C4-2B (cell line): ENCODE data around the gene PLEKHM2.

Source experiments
- ZFX ChIP-seq: fragments of 450-650 bp; IDR thresholded peaks from 2 replicates; pipeline ENCODE4 v1.6.1; 2017
- TF ChIP-seq, protein P1 (sequence below): fragments of 450-650 bp; conservative IDR thresholded peaks from 2 replicates; pipeline ENCODE4 v1.5.1; 2017; ENCODE audit warnings: mild to moderate bottlenecking

DNA sequence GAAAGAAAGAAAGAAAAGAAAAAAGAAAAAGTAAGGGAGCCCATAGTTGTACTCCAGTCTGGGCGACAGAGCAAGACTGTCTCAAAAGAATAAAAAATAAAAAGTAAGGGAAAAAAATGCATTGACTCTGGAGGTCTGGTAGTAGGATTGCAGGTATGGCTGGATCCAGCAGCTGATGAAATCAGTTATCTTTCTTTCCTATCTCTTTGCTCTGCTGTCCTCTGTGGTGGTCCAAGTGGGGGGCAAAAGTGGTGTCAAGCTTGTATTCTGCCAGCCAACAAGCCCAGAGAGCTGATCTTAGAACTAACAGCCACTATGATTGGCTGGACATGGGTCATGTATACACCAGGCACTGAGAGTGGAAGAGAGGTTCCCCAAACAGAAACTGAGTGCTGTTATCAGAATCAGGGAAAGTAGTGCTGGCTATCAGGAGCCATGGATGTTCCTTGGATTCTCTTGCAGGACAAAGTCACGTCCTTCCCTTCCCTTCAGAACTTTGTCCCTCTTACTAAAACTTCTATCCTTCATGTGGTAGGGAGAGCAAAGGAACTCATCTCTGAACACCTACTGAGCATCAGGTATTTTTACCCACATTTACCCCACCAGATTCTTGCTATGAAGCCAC, 71.0 kb downstream of the PLEKHM2 start:
- TF ChIP-seq, protein P1, sequence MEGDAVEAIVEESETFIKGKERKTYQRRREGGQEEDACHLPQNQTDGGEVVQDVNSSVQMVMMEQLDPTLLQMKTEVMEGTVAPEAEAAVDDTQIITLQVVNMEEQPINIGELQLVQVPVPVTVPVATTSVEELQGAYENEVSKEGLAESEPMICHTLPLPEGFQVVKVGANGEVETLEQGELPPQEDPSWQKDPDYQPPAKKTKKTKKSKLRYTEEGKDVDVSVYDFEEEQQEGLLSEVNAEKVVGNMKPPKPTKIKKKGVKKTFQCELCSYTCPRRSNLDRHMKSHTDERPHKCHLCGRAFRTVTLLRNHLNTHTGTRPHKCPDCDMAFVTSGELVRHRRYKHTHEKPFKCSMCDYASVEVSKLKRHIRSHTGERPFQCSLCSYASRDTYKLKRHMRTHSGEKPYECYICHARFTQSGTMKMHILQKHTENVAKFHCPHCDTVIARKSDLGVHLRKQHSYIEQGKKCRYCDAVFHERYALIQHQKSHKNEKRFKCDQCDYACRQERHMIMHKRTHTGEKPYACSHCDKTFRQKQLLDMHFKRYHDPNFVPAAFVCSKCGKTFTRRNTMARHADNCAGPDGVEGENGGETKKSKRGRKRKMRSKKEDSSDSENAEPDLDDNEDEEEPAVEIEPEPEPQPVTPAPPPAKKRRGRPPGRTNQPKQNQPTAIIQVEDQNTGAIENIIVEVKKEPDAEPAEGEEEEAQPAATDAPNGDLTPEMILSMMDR = no peak
- no peak for TF ChIP-seq ZFX
